ENCODE results near the gene ATG4B. TPM values are rescaled to one million over a fixed set of nuclear protein-coding genes. Genes with fewer than 3 reads are reported as not detected.

The ATG4B gene
- total and polyA plus RNA-seq, 2 of the 8 experiments (the other 6 are each of a cell fraction or from before 2014, with no cell fraction given): 103 to 155 TPM

DNA sequence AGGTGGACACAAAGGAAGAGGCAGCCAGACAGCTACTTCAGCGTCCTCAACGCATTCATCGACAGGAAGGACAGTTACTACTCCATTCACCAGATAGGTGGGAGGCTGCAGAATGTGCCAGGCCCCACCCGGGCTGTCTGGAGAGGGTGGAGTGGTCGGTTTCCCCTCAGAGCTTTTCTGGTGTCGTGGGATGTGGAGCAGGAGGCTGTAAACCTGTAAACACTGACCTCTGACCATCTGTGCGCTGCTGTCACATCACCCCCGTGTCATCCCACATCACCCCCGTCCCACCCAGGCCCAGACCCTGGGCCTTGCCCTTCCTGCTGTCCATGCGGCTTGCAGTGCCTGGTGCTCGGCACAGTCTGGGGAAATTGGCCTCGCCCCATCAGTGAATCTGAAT, 17.1 kb downstream of the ATG4B start (continued):
- TF ChIP-seq, protein P1, sequence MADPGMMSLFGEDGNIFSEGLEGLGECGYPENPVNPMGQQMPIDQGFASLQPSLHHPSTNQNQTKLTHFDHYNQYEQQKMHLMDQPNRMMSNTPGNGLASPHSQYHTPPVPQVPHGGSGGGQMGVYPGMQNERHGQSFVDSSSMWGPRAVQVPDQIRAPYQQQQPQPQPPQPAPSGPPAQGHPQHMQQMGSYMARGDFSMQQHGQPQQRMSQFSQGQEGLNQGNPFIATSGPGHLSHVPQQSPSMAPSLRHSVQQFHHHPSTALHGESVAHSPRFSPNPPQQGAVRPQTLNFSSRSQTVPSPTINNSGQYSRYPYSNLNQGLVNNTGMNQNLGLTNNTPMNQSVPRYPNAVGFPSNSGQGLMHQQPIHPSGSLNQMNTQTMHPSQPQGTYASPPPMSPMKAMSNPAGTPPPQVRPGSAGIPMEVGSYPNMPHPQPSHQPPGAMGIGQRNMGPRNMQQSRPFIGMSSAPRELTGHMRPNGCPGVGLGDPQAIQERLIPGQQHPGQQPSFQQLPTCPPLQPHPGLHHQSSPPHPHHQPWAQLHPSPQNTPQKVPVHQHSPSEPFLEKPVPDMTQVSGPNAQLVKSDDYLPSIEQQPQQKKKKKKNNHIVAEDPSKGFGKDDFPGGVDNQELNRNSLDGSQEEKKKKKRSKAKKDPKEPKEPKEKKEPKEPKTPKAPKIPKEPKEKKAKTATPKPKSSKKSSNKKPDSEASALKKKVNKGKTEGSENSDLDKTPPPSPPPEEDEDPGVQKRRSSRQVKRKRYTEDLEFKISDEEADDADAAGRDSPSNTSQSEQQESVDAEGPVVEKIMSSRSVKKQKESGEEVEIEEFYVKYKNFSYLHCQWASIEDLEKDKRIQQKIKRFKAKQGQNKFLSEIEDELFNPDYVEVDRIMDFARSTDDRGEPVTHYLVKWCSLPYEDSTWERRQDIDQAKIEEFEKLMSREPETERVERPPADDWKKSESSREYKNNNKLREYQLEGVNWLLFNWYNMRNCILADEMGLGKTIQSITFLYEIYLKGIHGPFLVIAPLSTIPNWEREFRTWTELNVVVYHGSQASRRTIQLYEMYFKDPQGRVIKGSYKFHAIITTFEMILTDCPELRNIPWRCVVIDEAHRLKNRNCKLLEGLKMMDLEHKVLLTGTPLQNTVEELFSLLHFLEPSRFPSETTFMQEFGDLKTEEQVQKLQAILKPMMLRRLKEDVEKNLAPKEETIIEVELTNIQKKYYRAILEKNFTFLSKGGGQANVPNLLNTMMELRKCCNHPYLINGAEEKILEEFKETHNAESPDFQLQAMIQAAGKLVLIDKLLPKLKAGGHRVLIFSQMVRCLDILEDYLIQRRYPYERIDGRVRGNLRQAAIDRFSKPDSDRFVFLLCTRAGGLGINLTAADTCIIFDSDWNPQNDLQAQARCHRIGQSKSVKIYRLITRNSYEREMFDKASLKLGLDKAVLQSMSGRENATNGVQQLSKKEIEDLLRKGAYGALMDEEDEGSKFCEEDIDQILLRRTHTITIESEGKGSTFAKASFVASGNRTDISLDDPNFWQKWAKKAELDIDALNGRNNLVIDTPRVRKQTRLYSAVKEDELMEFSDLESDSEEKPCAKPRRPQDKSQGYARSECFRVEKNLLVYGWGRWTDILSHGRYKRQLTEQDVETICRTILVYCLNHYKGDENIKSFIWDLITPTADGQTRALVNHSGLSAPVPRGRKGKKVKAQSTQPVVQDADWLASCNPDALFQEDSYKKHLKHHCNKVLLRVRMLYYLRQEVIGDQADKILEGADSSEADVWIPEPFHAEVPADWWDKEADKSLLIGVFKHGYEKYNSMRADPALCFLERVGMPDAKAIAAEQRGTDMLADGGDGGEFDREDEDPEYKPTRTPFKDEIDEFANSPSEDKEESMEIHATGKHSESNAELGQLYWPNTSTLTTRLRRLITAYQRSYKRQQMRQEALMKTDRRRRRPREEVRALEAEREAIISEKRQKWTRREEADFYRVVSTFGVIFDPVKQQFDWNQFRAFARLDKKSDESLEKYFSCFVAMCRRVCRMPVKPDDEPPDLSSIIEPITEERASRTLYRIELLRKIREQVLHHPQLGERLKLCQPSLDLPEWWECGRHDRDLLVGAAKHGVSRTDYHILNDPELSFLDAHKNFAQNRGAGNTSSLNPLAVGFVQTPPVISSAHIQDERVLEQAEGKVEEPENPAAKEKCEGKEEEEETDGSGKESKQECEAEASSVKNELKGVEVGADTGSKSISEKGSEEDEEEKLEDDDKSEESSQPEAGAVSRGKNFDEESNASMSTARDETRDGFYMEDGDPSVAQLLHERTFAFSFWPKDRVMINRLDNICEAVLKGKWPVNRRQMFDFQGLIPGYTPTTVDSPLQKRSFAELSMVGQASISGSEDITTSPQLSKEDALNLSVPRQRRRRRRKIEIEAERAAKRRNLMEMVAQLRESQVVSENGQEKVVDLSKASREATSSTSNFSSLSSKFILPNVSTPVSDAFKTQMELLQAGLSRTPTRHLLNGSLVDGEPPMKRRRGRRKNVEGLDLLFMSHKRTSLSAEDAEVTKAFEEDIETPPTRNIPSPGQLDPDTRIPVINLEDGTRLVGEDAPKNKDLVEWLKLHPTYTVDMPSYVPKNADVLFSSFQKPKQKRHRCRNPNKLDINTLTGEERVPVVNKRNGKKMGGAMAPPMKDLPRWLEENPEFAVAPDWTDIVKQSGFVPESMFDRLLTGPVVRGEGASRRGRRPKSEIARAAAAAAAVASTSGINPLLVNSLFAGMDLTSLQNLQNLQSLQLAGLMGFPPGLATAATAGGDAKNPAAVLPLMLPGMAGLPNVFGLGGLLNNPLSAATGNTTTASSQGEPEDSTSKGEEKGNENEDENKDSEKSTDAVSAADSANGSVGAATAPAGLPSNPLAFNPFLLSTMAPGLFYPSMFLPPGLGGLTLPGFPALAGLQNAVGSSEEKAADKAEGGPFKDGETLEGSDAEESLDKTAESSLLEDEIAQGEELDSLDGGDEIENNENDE (IDR thresholded peaks at IDR 0.05; ENCODE audit: insufficient replicate concordance, low read length): no peak
- TF ChIP-seq MAFK (IDR thresholded peaks at IDR 0.05; ENCODE audit: low read depth, low read length) (no peak), SIX5 (IDR thresholded peaks at IDR 0.05; ENCODE audit: low read depth, low read length) (no peak), RNF2 (IDR thresholded peaks at IDR 0.05; ENCODE audit: borderline replicate concordance, low read depth, low read length, missing control alignments, poor library complexity, severe bottlenecking) (no peak), HDAC2 (IDR thresholded peaks at IDR 0.05; ENCODE audit: borderline replicate concordance in 1 of 2, low read depth in 2 of 2, low read length in 2 of 2) (no peak), YY1 (IDR thresholded peaks at IDR 0.05; ENCODE audit: low read depth, low read length) (no peak), CBX8 (IDR thresholded peaks at IDR 0.05; ENCODE audit: borderline replicate concordance, low read depth, low read length) (no peak)
- TF ChIP-seq, protein P2, sequence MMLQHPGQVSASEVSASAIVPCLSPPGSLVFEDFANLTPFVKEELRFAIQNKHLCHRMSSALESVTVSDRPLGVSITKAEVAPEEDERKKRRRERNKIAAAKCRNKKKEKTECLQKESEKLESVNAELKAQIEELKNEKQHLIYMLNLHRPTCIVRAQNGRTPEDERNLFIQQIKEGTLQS (IDR thresholded peaks at IDR 0.05; ENCODE audit: insufficient read depth, low read depth, low read length): no peak

All from H1 (cell line).